ENCODE results near the gene PARD3B.

The PARD3B gene

DNA sequence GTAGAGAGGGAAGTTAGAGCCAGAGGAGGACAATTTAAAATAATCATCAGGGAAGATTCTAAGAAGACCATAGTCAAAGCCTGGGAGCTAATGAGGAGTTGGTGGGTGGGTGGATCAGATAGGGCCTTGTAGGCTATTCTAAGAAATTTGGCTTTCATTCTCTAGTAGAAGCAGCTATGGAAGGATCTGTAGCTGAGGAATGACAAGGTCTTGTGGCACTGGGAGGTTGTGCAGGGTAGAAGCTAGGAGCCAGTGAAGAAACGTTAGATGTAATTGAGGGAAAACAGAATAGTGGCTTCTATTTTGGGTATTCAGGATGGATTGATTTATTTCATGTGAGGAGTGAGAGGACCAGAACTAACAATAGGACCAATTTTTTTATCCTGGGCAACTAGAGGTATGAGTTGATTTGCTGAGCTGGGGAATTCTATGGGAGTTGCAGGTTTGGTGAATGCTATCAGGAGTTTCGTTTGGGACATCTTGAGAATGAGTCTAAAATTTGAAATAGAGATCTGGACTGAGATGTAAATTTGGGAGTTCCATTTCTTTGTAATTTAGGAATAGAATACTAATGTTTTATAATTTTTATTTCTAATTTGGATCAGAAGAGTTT is 371.9 kb downstream of the PARD3B start:
- DNase-seq (ENCODE audit: extremely low read depth, insufficient read length), result no peak
- H3K27me3 ChIP-seq (replicated peaks; ENCODE audit: control insufficient read depth, insufficient read depth, low read length), result no peaks in the 10 kb centered on the region; the same call in 1 of the 2 replicates
- TF ChIP-seq, protein P1, sequence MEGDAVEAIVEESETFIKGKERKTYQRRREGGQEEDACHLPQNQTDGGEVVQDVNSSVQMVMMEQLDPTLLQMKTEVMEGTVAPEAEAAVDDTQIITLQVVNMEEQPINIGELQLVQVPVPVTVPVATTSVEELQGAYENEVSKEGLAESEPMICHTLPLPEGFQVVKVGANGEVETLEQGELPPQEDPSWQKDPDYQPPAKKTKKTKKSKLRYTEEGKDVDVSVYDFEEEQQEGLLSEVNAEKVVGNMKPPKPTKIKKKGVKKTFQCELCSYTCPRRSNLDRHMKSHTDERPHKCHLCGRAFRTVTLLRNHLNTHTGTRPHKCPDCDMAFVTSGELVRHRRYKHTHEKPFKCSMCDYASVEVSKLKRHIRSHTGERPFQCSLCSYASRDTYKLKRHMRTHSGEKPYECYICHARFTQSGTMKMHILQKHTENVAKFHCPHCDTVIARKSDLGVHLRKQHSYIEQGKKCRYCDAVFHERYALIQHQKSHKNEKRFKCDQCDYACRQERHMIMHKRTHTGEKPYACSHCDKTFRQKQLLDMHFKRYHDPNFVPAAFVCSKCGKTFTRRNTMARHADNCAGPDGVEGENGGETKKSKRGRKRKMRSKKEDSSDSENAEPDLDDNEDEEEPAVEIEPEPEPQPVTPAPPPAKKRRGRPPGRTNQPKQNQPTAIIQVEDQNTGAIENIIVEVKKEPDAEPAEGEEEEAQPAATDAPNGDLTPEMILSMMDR (IDR thresholded peaks at IDR 0.05; ENCODE audit: insufficient read depth, low read length, poor library complexity, severe bottlenecking), result no peak
- H3K4me3 ChIP-seq (replicated peaks; ENCODE audit: low read depth, low read length), result no peak overlapping the region
- no peaks in the 10 kb centered on the region for H3K36me3 ChIP-seq (ENCODE audit: control insufficient read depth, insufficient read depth, low read length)

GRCh38 chr2:204920776-204921175 is 375.5 kb downstream of the PARD3B start:
- no peak overlapping the region for H3K4me3 ChIP-seq (replicated peaks; ENCODE audit: low read depth, low read length)
- TF ChIP-seq, protein P1 (IDR thresholded peaks at IDR 0.05; ENCODE audit: insufficient read depth, low read length, poor library complexity, severe bottlenecking), result no peak
- no peaks in the 10 kb centered on the region for H3K36me3 ChIP-seq (ENCODE audit: control insufficient read depth, insufficient read depth, low read length)
- H3K27me3 ChIP-seq (replicated peaks; ENCODE audit: control insufficient read depth, insufficient read depth, low read length), result no peaks in the 10 kb centered on the region
- no peak for DNase-seq (ENCODE audit: extremely low read depth, insufficient read length)

GRCh38 chr2:204923957-204924356 is 378.7 kb downstream of the PARD3B start:
- Histone ChIP-seq H3K4me3 (replicated peaks; ENCODE audit: low read depth, low read length) (no peak overlapping the region), H3K36me3 (ENCODE audit: control insufficient read depth, insufficient read depth, low read length) (no peaks in the 10 kb centered on the region), H3K27me3 (replicated peaks; ENCODE audit: control insufficient read depth, insufficient read depth, low read length) (no peaks in the 10 kb centered on the region)
- no peak for DNase-seq (ENCODE audit: extremely low read depth, insufficient read length)
- TF ChIP-seq, protein P1 (IDR thresholded peaks at IDR 0.05; ENCODE audit: insufficient read depth, low read length, poor library complexity, severe bottlenecking), result no peak

DNA sequence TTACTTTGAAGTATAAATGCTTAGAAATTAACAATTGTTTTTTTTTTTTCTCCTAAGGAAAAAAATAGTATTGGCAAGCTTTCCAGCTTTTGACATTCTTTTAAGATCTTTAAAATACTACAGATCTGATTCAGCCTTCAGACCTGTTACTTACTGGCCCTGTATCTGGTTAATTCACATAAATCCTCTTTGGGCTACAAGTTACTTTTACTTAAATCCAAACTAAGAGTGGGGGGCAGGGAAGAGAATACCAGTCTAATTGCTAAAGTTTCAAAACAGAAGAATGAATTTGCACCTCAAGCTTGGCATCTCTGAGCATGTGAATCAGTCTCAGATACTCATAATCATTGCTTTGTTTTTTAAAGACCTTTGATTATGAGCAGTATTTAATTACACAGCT is 386.3 kb downstream of the PARD3B start:
- no peak for DNase-seq (ENCODE audit: extremely low read depth, insufficient read length)
- Histone ChIP-seq H3K4me3 (replicated peaks; ENCODE audit: low read depth, low read length) (no peak overlapping the region), H3K36me3 (ENCODE audit: control insufficient read depth, insufficient read depth, low read length) (no peaks in the 10 kb centered on the region), H3K27me3 (replicated peaks; ENCODE audit: control insufficient read depth, insufficient read depth, low read length) (no peaks in the 10 kb centered on the region)
- TF ChIP-seq, protein P1 (IDR thresholded peaks at IDR 0.05; ENCODE audit: insufficient read depth, low read length, poor library complexity, severe bottlenecking), result no peak

GRCh38 chr2:204933735-204934374 is 388.6 kb downstream of the PARD3B start:
- Histone ChIP-seq H3K36me3 (ENCODE audit: control insufficient read depth, insufficient read depth, low read length) (no peaks in the 10 kb centered on the region), H3K4me3 (replicated peaks; ENCODE audit: low read depth, low read length) (no peak overlapping the region), H3K27me3 (replicated peaks; ENCODE audit: control insufficient read depth, insufficient read depth, low read length) (no peaks in the 10 kb centered on the region)
- DNase-seq (ENCODE audit: extremely low read depth, insufficient read length), result no peak
- TF ChIP-seq, protein P1 (IDR thresholded peaks at IDR 0.05; ENCODE audit: insufficient read depth, low read length, poor library complexity, severe bottlenecking), result no peak
